Stimulated activated CD8-positive, alpha-beta memory T cell treated with anti-CD3 and anti-CD28 coated beads, Interleukin-12 subunit alpha, Interleukin-12 subunit beta, amount 100 ng/mL, for 24 hours (primary cell): ENCODE data around the gene ZSCAN32.

Experiments used
- DNase-seq: peaks from one replicate; pipeline ENCODE4 v3.0.0-alpha.2; 2020; ENCODE audit errors: extremely low read depth

ZSCAN32 gene

DNA sequence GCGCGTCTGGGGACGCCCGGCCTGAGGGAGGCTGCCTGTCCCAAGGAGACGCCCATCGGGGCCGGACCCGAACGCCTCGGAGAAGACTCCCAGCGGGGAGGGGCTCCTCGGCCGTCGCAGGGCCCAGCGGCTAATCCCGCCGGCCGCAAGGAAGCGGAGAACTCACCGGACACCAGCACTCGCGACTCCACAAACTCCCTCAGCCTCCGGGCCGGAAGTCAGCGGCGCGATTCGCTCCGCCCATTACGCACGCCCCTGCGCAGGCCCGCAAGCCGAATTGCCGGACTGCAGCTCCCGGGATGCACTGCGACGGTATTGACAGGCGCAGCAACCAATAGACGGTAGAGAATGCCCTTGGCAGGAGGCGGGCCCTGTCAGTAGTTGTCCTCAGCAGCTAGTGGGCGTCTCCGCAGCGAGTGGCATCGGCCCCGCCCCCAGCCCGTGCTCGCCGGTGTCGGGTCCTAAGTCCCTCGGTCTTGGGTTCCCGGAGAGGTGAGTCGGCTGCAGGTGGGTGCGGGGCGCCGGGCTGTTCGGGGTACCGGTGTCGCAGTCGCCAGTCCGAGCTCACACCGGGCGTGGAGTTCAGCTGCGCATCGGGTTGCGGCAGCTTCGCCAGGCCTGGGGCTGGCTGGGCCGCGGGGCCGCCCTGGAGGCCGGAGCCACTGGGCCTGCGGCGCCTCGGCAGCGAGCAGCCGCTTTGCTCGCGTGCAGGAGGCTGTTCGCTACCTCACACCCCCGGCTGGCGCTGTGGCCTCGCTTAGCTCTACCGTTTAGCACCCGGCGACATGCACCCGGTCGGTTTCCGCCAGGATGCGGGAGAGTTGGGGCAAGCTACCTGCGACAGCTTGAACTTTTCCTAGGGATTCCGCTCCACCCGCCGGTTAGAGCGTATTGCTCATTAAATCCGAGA is at the start of gene ZSCAN32, which contains the start of gene ZNF174:
TSS of gene ZSCAN32 (minus strand) at position 226 of the 910 bp plus-strand sequence. CDS start 3,447 bp downstream, outside the sequence.
TSS of gene ZNF174 (plus strand) at position 437 of the 910 bp plus-strand sequence. CDS start 790 bp downstream, outside the sequence.
- DNase-seq, result peak; percentile 95

DNA sequence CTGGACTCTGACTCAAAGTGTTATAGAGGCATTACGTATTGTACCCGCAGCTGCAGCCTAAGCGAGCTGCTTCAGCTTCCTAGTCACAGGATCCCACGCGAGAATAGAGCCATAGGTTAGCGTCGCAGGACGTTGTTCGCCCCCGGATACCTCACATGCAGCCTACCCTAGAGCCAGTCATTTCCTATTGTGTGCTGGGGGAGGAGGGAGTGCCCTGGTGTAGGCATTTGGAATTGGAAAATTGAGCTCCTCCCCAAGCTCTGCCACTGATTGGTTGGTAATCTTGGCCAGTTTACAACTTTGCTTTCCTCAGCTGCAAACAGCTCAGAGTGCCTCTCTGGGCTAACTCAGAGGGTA is 43.2 kb upstream of the ZSCAN32 start:
- DNase-seq, result no peak

DNA sequence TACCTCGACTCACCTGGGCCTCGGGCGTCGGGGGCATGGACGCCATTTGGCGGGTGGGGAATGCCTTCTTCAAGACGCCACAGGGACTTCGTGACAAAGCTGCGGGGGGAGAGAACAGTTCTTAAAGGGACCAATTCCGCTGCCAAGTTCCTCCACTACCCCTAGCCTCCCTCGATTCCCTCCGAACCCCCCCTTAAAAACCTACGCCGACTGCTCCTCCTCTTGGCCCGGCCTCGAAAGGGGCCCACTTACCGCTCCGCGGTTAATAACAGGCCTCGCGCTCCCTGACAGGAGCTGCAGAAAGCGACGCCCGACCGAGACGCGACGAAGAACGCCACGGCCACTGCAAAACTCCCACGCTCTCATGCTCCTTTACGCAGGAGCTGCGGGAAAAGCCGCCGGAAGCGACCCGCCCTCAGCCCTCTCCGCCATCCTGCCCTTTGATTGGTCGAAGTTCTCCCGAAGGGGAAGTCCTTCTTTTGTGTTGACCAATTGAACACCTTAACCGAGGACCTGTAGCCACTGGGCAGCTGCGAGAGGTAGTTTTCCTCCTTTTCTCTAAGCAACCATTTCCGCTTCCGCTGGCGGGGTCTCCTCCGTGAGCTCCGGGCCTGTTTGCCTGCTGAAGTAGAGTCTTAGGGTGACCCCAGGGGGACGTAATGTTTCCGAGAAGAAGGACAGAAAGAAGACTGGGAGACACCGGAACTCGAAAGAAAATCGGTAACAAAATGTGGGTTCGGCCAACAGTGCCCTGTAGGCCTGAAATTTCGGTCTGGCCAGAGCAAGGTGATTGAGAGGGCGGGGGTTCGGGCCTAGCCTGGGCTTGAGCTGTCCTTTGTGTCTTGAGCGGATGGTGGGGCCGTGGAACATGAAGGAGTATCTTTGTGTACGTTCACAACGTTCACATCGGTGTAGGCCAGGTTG is 42.6 kb upstream of the ZSCAN32 start, which contains the start of the genes NAA60 and ZNF597:
TSS of gene NAA60 (plus strand) at position 573 of the 924 bp plus-strand sequence. CDS start 32,548 bp downstream, outside the sequence.
TSS of gene ZNF597 (minus strand) at position 397 of the 924 bp plus-strand sequence. CDS start at position 46, 351 bp downstream.
- DNase-seq, result peak; percentile 64

DNA sequence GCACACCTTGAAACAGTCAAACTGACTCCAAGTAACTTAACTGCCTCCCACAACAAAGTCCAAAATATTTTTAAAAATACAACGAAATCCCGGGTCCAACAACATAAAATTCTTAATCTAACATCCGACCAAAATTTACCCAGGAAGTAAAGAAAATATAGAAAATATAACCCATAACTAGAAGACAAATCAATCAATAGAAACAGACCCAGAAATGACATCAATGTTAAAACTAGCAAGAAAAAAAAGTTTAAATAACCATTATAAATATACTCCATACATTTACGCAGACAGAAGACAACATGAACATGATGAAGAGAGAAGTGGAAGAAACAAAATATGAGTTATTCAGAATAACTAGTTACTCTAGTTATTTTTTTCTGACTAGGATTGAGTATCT is 38.8 kb upstream of the ZSCAN32 start:
- no peak for DNase-seq

DNA sequence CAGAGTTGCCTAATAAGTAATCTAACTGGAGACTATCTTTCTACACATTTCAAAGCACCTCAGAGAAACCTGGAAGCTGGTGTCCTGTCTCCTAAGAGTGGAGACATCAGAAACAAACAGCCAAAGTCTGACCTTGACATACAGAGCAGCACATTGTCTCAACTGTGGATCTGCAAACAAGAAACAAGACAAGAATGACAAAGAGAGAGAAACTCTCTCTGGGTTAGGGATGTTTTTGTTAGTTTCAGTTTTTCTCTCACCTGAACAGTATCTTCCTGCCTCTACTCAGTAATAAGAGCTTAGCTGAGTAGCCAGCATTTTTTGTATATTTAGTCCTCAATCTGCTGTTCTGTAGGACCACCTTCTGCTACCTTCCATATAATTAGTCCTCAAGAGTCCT is 33.6 kb upstream of the ZSCAN32 start:
- DNase-seq, result no peak

DNA sequence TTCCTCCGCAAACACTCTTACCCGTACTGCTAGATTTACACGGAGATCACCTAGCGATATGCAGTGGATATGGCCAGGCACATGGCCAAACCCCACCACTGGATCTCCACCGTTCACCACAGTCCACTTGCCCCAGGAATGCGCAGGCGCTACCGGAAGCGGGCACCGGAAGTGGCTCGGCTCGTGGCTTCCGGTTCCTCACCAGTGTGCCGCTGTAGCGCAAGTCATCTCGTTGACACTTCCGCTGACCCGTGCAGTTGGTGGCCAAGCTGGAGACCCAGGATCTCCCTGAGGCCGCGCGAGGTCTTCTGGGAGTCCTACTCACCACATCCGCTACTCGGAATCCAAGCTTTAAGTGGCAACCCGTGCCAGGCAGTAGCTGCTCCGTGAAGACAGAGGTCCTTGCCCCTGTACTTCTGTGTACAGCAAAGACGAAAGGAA is 31.0 kb upstream of the ZSCAN32 start:
- DNase-seq, result peak; percentile 41

DNA sequence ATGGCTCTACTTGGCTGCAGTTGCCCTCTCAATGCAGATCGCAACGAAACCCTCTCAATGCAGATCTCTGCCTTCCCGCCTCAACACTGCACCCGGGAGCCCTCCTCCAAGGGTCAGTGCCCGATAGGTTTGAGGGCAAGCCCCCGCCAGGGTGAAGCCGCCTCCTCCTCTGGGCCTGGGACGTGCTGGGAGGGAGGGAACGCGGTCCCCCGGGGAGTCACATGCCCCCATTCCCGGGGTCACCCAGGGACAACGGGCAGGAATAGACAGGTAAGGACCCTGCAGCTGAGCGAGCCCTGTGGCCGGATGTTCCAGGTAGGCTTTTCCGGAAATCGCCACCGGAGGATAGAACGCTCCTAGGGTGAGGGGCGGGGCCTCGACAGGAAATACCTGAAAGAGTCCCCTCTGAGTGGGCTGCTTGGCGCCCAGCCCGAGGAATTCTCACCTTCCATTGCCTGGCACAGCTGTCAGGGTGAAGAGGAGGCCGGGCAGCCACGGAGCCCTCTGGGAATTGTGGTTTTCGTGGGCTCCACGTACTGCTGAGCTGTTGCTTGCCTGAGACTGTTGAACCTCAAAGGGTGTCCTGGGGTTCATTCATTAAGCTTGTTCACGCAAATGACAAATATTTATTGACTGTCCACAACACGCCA is 13.1 kb upstream of the ZSCAN32 start:
- DNase-seq, result no peak

DNA sequence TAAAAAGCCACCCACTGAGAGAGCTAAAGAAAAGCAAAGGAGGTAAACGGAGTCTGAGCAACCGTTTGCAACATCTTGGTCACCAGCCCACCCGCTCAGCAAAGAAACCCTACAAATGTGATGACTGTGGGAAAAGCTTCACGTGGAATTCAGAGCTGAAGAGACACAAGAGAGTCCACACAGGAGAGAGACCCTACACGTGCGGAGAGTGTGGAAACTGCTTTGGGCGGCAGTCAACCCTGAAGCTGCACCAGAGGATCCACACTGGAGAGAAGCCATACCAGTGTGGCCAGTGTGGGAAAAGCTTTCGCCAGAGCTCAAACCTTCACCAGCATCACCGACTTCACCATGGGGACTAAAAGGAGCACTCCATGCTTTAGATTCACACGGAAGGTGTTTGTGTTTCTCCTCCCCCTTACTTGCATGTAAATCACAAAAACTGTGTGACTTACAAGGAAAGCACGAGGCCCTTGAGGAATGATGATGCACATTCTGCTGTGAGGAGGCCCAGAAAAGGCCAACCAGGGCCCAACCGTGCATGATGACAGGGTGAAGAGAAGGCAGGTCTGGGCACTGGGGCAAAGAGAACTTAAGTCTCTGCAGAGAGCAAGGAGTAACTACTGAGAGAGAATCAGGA is 7.9 kb upstream of the ZSCAN32 start:
- no peak for DNase-seq

DNA sequence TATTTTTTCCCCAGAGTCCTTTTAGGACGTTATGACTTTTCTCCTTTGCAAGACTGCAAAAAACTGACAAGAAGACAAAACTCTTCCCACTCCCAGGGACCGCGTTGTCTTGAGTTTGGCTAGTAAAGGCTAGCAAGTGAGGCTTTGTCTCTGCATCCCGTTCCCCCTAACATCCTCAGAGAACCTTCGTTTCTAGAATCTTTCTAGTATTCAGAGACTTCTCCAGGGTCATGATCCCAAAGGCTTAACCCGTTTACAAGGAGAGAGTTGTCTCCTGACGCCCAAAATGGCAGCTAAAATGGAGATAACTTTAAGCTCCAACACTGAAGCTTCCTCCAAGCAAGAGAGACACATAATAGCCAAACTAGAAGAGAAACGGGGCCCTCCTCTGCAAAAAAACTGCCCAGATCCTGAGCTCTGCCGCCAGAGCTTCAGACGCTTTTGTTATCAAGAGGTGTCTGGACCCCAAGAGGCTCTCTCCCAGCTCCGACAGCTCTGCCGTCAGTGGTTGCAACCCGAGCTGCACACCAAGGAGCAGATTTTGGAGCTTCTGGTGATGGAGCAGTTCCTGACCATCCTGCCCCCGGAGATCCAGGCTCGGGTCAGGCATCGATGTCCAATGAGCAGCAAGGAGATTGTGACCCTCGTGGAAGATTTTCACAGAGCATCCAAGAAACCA is 1.1 kb upstream of the ZSCAN32 start:
- DNase-seq, result no peak

DNA sequence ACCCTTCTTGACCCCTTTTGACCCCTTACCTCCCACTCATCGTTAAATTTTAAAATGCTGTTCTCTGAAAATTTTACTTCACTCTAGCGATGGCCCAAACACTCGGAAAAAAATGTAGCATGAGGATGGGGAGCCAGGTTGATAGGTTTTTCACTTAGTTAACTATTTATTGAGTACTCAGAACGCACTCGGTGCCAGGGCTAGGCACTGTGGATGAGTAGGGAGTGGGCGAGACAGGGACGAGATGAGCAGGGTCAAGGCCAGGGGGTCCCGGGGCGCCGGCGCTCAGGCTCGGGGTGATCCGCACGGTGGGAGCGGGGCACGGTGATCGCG is 392 bp downstream of the ZSCAN32 start:
- peak; percentile 3 for DNase-seq

DNA sequence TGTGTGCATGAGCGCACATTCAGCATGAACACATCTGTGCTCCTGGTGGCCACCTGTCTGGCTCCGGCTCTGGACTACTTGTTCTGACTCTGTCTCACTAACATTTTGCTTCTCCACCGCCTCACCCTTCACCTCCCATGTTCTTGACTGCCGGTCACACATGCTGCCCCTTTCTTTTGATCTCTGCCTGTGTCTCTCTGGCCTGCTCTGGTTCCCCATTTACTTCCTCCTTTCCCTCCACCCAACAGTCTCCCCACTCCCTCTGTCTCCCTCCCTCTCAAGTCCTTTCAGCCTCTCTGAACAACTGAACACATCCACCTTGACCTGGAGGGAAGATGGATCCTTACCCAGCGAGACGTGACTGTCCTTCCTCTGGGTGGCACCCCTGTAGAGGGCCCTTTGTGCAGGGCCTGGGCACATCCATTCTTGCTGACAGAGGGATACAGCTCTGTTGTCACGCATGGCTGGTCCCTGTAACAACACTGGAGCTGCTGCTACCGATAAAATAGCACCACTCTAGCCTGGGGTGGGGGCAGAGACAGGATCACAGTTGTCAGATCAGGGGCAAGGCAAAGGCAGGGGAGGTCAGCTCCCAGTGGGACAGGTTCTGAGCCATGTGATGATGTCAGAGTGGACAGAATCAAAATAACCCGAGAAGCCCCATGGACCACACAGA is 11.0 kb downstream of the ZSCAN32 start:
- DNase-seq, result no peak

DNA sequence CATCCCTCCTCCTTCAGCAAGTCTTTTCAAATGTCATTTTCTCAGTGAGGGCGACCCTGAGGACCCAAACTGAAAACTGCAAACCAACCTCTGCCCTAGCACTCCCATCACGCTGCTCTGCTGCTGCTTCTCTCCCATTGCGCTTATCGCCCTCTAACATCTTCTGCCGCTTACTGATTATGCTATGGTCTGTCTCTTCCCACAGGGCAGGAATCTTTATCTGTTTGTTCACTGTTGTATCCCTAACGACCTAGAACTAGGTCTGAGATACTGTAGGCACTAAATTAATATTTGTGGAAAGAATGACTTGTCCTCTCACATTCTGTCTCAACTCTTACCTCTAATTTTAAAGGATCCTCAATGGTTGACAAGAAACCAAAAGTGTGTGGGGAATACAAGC is 12.5 kb downstream of the ZSCAN32 start:
- DNase-seq, result no peak

DNA sequence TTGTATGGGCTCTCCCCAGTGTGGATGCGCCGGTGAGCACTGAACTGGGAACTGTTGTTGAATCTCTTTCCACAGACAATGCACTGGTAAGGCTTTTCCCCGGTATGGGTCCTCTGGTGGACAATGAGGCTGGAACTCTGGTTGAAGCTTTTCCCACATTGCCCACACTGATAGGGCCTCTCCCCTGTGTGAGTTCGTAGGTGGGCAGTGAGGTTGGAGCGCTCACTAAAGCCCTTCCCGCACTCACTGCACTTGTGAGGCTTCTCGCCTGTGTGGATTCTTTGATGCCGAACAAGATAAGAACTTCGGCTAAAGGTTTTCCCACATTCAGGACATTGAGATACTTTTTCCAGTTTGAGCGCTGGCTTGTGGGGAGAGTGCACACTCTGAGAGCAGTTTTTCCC is 17.8 kb downstream of the ZSCAN32 start:
- DNase-seq, result no peak

DNA sequence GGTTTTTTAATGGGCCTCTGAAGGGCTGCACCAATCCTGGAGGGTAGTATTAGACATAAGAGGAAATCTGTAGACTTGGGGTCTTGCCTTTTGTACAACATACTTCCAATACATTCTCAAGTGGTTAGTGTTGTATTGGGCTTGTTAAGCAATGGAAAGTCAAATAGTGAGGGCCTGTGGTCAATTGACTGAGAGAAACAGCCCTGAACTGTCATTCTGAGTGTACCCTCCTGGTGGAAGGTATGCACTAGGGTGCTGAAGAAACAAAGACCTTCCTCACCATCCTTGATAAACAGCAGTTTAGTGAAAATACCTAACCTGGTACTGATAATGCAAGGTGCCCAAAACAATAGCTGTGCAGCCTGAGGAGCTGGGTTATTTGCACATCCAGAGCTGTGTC is 22.9 kb downstream of the ZSCAN32 start:
- no peak for DNase-seq

DNA sequence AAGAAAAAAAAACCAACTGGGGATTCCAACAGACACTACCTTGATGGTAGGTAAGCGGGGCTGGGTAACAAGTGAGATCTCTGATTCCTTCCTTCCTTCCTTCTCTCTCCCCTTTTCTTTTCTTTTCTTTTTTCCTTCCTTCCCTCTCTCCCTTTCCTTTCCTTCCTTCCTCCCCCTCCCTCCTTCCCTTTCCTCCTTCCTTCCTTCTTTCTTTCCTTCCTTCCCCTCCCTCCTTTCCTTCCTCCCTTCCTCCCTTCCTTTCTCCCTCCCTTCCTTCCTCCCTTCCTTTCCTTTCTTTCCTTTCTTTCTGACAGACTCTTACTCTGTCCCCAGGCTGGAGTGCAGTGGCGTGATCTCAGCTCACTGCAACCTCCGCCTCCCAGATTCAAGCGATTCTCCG is 25.1 kb downstream of the ZSCAN32 start:
- no peak for DNase-seq

DNA sequence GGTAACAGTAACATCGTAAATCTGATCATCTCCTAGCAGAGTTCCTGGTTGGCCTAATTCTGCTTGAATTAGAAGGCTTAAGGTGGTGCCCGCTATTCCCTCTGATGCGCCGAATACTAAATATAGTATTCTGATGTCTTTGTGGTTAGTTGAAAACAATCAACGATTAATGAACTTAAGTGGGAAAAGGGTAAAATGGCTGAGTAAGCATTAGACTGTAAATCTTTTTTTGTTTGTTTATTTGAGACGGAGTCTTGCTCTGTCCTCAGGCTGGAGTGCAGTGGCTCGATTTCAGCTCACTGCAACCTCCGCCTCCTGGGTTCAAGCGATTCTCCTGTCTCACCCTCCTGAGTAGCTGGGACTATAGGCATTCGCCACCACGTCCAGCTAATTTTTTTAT is 31.7 kb downstream of the ZSCAN32 start:
- DNase-seq, result no peak

DNA sequence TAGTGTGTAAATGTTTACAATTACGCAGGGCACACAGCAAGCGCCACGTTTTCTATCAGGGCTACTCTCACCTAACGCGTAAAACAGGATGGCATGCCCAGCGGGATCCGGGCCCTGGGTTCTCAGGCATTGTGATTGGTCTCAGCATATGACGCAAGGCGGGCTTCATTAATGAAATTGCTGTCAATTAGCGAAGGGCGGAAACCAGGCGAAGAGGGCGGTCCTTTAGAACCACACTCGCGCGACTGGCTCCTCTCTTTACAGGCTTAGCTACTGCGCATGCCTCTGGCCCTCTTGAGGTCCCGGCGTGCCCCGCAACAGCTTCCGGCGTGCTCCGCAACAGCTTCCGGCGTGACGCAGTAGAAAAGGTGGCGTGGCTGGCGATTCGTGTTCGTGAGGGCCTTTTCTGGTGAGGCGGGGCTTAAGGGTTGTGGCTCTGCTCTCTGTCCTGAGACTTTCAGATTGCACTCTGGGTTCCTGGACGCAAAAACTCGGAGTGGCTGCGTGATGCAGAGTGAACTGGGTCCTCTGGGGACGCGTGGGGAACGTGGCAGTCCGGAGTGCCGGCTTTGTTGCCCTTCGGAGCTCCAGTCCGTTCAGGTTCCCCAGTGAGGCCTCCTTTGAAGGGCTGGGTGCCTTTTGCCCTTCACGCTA is 35.9 kb downstream of the ZSCAN32 start:
- DNase-seq, result peak; percentile 75

DNA sequence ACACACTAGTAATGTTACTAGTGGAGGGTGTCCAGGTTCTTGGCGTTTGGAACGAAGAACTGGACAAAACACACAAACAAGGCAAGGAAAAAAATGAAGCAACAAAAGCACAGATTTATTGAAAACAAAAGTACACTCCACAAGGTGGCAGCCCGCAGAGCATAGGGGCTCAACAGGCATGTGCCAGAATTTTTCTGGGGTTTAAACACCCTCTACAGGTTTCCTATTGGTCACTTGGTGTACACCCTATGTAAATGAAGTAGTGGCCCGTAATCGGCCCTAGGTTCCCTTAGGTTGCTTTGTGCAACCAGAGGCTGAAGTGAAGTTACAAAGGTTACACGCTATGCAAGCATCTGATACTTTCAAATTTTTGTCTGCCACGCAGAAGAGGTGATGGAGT is 37.0 kb downstream of the ZSCAN32 start:
- no peak for DNase-seq

DNA sequence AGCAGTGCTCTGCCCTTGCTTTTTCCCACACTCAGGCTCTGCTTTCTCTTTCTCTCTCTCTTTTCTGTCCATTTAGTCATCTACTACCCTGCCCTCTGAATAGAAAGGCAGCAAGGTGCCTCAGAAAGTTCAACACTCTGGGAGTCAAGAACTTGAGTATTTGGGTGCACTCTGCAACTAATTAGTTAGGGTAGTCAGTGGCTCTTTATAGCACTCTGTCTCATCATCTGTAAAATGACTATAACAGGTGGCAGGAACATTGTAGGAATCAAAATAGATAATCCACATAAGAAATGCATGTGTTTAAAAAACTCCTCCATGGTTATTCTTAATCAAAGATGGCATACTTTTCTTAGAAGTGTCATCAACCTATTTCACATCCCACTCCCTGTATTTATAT is 37.9 kb downstream of the ZSCAN32 start:
- DNase-seq, result no peak

DNA sequence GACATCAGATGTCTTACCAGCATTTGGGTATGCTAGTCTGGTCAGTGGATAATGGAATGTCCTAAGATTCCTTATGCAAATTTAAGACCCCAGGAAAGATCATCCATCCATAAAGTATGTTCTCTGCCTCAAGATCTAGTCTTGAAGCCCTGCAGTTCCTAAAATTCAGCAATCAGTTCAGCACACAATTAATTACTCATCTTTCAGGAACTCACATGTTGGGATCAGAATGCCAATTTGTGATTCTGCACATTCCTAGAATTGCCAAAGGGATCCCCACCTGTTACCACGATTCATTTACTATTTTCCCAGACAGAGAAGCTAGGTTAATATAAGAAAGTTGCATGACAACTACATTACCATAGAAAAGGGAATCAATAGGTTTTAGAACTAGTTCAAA is 41.9 kb downstream of the ZSCAN32 start:
- no peak for DNase-seq
